A673 (cell line): Measurements from ENCODE around the gene KRT23.

Experiments used
- EZH2 ChIP-seq: fragments of 200-600 bp; sonication (generic); IDR thresholded peaks from 2 replicates; pipeline ENCODE4 v1.6.1; 2017; ENCODE audit warnings: borderline replicate concordance, low read depth, mild to moderate bottlenecking, mixed read lengths, antibody characterized with exemption, low read length; ENCODE audit not compliant: poor library complexity, severe bottlenecking
- TF ChIP-seq, protein P1 (sequence below): fragments of 300-800, 200-600 bp; sonication (generic); conservative IDR thresholded peaks from 2 replicates; pipeline ENCODE4 v1.5.1; 2017; ENCODE audit warnings: low read depth, mild to moderate bottlenecking, antibody characterized with exemption, low read length, moderate library complexity, mixed read lengths

DNA sequence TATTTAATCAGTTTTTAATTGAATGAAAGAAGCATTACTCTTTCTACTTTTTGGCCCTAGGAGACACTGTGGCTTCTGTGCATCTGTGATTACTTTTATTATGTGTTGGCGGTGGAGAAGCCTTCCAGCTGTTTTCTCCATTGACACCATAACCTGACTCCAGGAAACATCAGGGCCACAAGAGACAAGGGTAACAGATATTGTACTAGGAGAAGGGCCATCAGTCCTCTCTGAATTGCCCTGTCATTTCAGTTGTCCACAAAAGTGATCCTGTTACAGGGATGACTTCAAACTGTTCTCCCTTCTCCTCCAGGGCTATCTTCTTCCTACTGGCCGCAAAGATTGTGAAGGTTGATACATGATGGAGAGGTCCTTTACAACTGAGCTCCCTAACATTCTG is 14.7 kb upstream of the KRT23 start:
- TF ChIP-seq, protein P1, sequence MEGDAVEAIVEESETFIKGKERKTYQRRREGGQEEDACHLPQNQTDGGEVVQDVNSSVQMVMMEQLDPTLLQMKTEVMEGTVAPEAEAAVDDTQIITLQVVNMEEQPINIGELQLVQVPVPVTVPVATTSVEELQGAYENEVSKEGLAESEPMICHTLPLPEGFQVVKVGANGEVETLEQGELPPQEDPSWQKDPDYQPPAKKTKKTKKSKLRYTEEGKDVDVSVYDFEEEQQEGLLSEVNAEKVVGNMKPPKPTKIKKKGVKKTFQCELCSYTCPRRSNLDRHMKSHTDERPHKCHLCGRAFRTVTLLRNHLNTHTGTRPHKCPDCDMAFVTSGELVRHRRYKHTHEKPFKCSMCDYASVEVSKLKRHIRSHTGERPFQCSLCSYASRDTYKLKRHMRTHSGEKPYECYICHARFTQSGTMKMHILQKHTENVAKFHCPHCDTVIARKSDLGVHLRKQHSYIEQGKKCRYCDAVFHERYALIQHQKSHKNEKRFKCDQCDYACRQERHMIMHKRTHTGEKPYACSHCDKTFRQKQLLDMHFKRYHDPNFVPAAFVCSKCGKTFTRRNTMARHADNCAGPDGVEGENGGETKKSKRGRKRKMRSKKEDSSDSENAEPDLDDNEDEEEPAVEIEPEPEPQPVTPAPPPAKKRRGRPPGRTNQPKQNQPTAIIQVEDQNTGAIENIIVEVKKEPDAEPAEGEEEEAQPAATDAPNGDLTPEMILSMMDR: no peak
- TF ChIP-seq EZH2: no peak
